Ishikawa (cell line): ENCODE data around the gene DRGX.

Experiments used
- CEBPB ChIP-seq: IDR thresholded peaks from 2 replicates; pipeline ENCODE4 v1.6.1; 2012
- TEAD4 ChIP-seq: IDR thresholded peaks from 2 replicates; pipeline ENCODE4 v1.6.1; 2012

DNA sequence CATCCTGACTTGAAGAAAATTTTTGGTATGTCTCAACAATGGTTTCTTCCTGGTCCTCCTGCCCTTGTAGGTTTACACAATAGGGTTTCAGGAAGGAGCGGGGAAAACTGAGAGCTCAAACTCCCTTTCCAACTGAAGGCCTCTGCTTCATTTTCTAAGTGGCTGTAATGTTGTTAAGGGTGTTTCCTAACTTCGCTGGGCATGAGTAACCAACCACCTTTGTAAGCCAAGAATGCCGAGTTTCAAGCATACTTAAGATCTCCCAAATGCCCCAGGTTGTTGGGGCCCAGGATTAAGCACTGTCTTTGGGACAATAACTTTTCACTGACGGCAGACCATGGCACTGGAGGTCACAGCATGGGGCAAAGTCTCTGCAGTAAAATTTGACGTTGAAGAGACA lies 33.6 kb upstream of the DRGX start:
- no peak for TF ChIP-seq TEAD4
- TF ChIP-seq CEBPB, result no peak
